Neural progenitor cell (in vitro differentiated cells): ENCODE measurements around the gene METAP2. TPM values are rescaled to one million over a fixed set of nuclear protein-coding genes. Genes with fewer than 3 reads are reported as not detected.

Experiments used
- DNase-seq: peaks from one replicate; pipeline ENCODE4 v3.0.0-alpha.2; 2016; ENCODE audit warnings: low spot score
- H2AFZ ChIP-seq: fragments of 200-600 bp; sonication (generic); replicated peaks from 2 replicates; pipeline ENCODE4 v1.6.1; 2016; ENCODE audit warnings: antibody characterized with exemption
- H3F3A ChIP-seq: fragments of 200-600 bp; sonication (generic); 2 replicates; pipeline ENCODE4 v1.6.1; 2016; ENCODE audit warnings: antibody characterized with exemption, low read depth
- H3K27ac ChIP-seq: fragments of 200-600 bp; sonication (generic); 2 replicates; pipeline ENCODE4 v1.5.1; 2016; ENCODE audit warnings: mild to moderate bottlenecking
- H3K27me3 ChIP-seq: fragments of 200-600 bp; sonication (generic); 2 replicates; pipeline ENCODE4 v1.6.1; 2016; ENCODE audit warnings: mild to moderate bottlenecking, moderate library complexity
- H3K36me3 ChIP-seq: fragments of 200-600 bp; sonication (generic); 2 replicates; pipeline ENCODE4 v1.5.1; 2016
- H3K4me1 ChIP-seq: fragments of 200-600 bp; sonication (generic); 2 replicates; pipeline ENCODE4 v1.6.1; 2016; ENCODE audit warnings: mixed run types
- H3K4me2 ChIP-seq: fragments of 200-600 bp; sonication (generic); 2 replicates; pipeline ENCODE4 v1.6.1; 2016
- H3K4me3 ChIP-seq: fragments of 200-600 bp; sonication (generic); 2 replicates; pipeline ENCODE4 v1.5.1; 2016
- H3K79me2 ChIP-seq: fragments of 200-600 bp; sonication (generic); 2 replicates; pipeline ENCODE4 v1.6.1; 2016; ENCODE audit warnings: low read depth
- H3K9ac ChIP-seq: fragments of 200-600 bp; sonication (generic); 2 replicates; pipeline ENCODE4 v1.6.1; 2016
- H3K9me3 ChIP-seq: fragments of 200-600 bp; sonication (generic); 2 replicates; pipeline ENCODE4 v1.5.1; 2016; ENCODE audit warnings: low read depth
- H4K20me1 ChIP-seq: fragments of 200-600 bp; sonication (generic); 2 replicates; pipeline ENCODE4 v1.6.1; 2016; ENCODE audit warnings: low read depth
- H3K27ac Mint-ChIP-seq: 3 replicates; pipeline ENCODE4 v1.8.0; 2021; ENCODE audit warnings: mixed read lengths
- H3K27me3 Mint-ChIP-seq: 2 replicates; pipeline ENCODE4 v1.8.0; 2022; ENCODE audit warnings: low read depth, mild to moderate bottlenecking, inconsistent platforms, moderate library complexity, mixed read lengths; ENCODE audit not compliant: insufficient read depth
- H3K36me3 Mint-ChIP-seq: 3 replicates; pipeline ENCODE4 v1.8.0; 2021; ENCODE audit warnings: mixed read lengths
- H3K4me1 Mint-ChIP-seq: 3 replicates; pipeline ENCODE4 v1.8.0; 2021; ENCODE audit warnings: mixed read lengths
- H3K4me3 Mint-ChIP-seq: 3 replicates; pipeline ENCODE4 v1.8.0; 2021; ENCODE audit warnings: mild to moderate bottlenecking, moderate library complexity, mixed read lengths
- H3K9me3 Mint-ChIP-seq: 3 replicates; pipeline ENCODE4 v1.8.0; 2020; ENCODE audit warnings: mixed read lengths
- CTCF ChIP-seq: fragments of 200-600 bp; sonication (generic); IDR thresholded peaks from 2 replicates; pipeline ENCODE4 v1.5.1; 2017; ENCODE audit warnings: antibody characterized with exemption, mild to moderate bottlenecking
- EZH2 ChIP-seq: fragments of 200-600 bp; sonication (generic); IDR thresholded peaks from 2 replicates; pipeline ENCODE4 v1.6.1; 2017; ENCODE audit warnings: antibody characterized with exemption, mild to moderate bottlenecking, moderate library complexity
- EZH2phosphoT487 ChIP-seq: fragments of 200-600 bp; sonication (generic); IDR thresholded peaks from 2 replicates; pipeline ENCODE4 v1.6.1; 2017; ENCODE audit warnings: antibody characterized with exemption
- total RNA-seq: library from RNA; depleted of rRNA; stranded (reverse); fragments of >200 nt; gene quantifications from 2 replicates; pipeline ENCODE4 v1.2.3, GENCODE V29; 2015; ENCODE audit warnings: low replicate concordance

Gene METAP2
- total RNA-seq, 1 donor from 2014 or later: 231 TPM

- Histone ChIP-seq H3K27ac (no peak overlapping the region), H3K36me3 (peaks cover 18% of the 10 kb centered on the region), H3K9ac (no peak overlapping the region), H3K27me3 (no peaks in the 10 kb centered on the region), H3K4me1 (no peaks in the 10 kb centered on the region), H3K9me3 (no peaks in the 10 kb centered on the region), H3K4me3 (no peak overlapping the region), H4K20me1 (no peaks in the 10 kb centered on the region), H3F3A (peaks cover 34% of the 10 kb centered on the region), H3K79me2 (no peaks in the 10 kb centered on the region), H3K4me2 (no peak overlapping the region), H2AFZ (no peak overlapping the region)
- TF ChIP-seq EZH2 (no peak), CTCF (no peak), EZH2phosphoT487 (no peak)
- no peaks in the 10 kb centered on the region for H3K27me3 Mint-ChIP-seq
- H3K27ac Mint-ChIP-seq: no peak overlapping the region
- H3K4me1 Mint-ChIP-seq: no peaks in the 10 kb centered on the region
- peaks cover 22% of the 10 kb centered on the region for H3K36me3 Mint-ChIP-seq
- H3K9me3 Mint-ChIP-seq: no peaks in the 10 kb centered on the region
- no peak for DNase-seq
- no peak overlapping the region for H3K4me3 Mint-ChIP-seq
These were observed 45.0 kb downstream of the METAP2 start for GRCh38 chr12:95518944-95519343.

GRCh38 chr12:95520816-95521215, 46.9 kb downstream of the METAP2 start:
- H3K27me3 ChIP-seq: no peaks in the 10 kb centered on the region
- Mint-ChIP-seq H3K4me1 (no peaks in the 10 kb centered on the region), H3K27ac (no peak overlapping the region), H3K9me3 (no peaks in the 10 kb centered on the region), H3K27me3 (no peaks in the 10 kb centered on the region), H3K36me3 (peaks cover 20% of the 10 kb centered on the region), H3K4me3 (no peak overlapping the region)
- H2AFZ ChIP-seq: no peak overlapping the region
- H3K4me2 ChIP-seq: no peak overlapping the region
- no peak overlapping the region for H3K4me3 ChIP-seq
- H3K9me3 ChIP-seq: no peaks in the 10 kb centered on the region
- H3K79me2 ChIP-seq: no peaks in the 10 kb centered on the region
- H3K9ac ChIP-seq: no peak overlapping the region
- no peaks in the 10 kb centered on the region for H3K4me1 ChIP-seq
- H3F3A ChIP-seq: peaks cover 18% of the 10 kb centered on the region
- no peak for TF ChIP-seq CTCF
- no peak for TF ChIP-seq EZH2
- TF ChIP-seq EZH2phosphoT487: no peak
- H3K27ac ChIP-seq: no peak overlapping the region
- H3K36me3 ChIP-seq: peaks cover 18% of the 10 kb centered on the region
- no peaks in the 10 kb centered on the region for H4K20me1 ChIP-seq
- no peak for DNase-seq

- H3F3A ChIP-seq: peaks cover 10% of the 10 kb centered on the region
- no peak overlapping the region for H2AFZ ChIP-seq
- no peaks in the 10 kb centered on the region for H4K20me1 ChIP-seq
- no peaks in the 10 kb centered on the region for H3K27me3 ChIP-seq
- no peak overlapping the region for H3K9ac ChIP-seq
- H3K9me3 Mint-ChIP-seq: no peaks in the 10 kb centered on the region
- TF ChIP-seq EZH2 (no peak), EZH2phosphoT487 (no peak), CTCF (no peak)
- DNase-seq: no peak
- no peak overlapping the region for H3K27ac Mint-ChIP-seq
- H3K36me3 Mint-ChIP-seq: peaks cover 20% of the 10 kb centered on the region
- no peaks in the 10 kb centered on the region for H3K4me1 ChIP-seq
- no peak overlapping the region for H3K4me2 ChIP-seq
- no peak overlapping the region for H3K4me3 Mint-ChIP-seq
- H3K4me3 ChIP-seq: no peak overlapping the region
- peaks cover 14% of the 10 kb centered on the region for H3K79me2 ChIP-seq
- peaks cover 18% of the 10 kb centered on the region for H3K36me3 ChIP-seq
- H3K9me3 ChIP-seq: no peaks in the 10 kb centered on the region
- no peaks in the 10 kb centered on the region for H3K27me3 Mint-ChIP-seq
- no peaks in the 10 kb centered on the region for H3K4me1 Mint-ChIP-seq
- no peak overlapping the region for H3K27ac ChIP-seq
These were observed 48.7 kb downstream of the METAP2 start for GRCh38 chr12:95522692-95523091.
